Upper lobe of right lung (tissue), 1 donor: ENCODE results near the gene NUDT12. TPM values are rescaled to one million over a fixed set of nuclear protein-coding genes. Genes with fewer than 3 reads are reported as not detected.

ENCODE experiments used
- ATAC-seq: fragments of 200-7000 bp; cut with Tn5 transposase; one replicate; pipeline ENCODE4 v1.9.1; 2020; ENCODE audit warnings: mild to moderate bottlenecking, moderate library complexity
- DNase-seq: peaks from one replicate; pipeline ENCODE4 v3.0.0-alpha.2; 2020
- H3K27ac ChIP-seq: fragments of 200-600 bp; one replicate; pipeline ENCODE4 v1.8.0; 2022
- H3K27me3 ChIP-seq: fragments of 200-600 bp; one replicate; pipeline ENCODE4 v1.8.0; 2022; ENCODE audit warnings: mild to moderate bottlenecking
- H3K36me3 ChIP-seq: fragments of 200-600 bp; one replicate; pipeline ENCODE4 v1.8.0; 2022
- H3K4me1 ChIP-seq: fragments of 200-600 bp; one replicate; pipeline ENCODE4 v1.8.0; 2022
- H3K4me3 ChIP-seq: fragments of 200-600 bp; one replicate; pipeline ENCODE4 v1.8.0; 2022; ENCODE audit warnings: mild to moderate bottlenecking
- H3K9me3 ChIP-seq: fragments of 200-600 bp; one replicate; pipeline ENCODE4 v1.8.0; 2022
- intact Hi-C: fragments of 100-400 bp; cut with DNase I; formaldehyde crosslinking; loops from one replicate; pipeline ENCODE4 v1.11.0; 2022
- total RNA-seq: library from RNA; stranded (reverse); fragmentation: NEBNext Ultra II Directional; extraction: Animal tissue kit (Norgen Biotek cat#: 25700); gene quantifications from one replicate; pipeline ENCODE4 v1.2.1, GENCODE V29; 2021
- TF ChIP-seq, protein P1 (sequence below): fragments of 200-600 bp; IDR thresholded peaks from one replicate; pipeline ENCODE4 v1.8.0; 2022; ENCODE audit warnings: antibody characterized with exemption
- donor health status: DM: no; HTN: yes; CAD: no; lungs with severe emphysema.

NUDT12 gene
- total RNA-seq, 1 donor from 2014 or later: 10.5 TPM

DNA sequence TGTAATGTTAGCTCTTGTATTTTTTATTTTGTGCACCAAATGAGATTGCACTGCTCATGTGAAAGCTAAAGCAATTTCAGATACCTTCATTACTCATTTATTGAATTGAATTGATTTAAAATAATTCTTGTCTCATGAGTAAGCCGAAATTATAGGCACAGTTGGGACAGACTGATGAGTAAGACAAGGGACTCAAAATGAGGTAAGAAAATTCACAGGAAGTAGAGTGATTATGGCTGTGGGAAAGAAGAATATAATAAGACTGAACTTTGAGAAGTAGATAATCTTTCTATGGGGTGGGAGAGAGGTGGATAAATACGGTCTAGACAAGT, 51.1 kb downstream of the NUDT12 start:
- DNase-seq (no peak), ATAC-seq (no peak)
- H3K27me3 ChIP-seq: no peaks in the 10 kb centered on the region
- TF ChIP-seq, protein P1, sequence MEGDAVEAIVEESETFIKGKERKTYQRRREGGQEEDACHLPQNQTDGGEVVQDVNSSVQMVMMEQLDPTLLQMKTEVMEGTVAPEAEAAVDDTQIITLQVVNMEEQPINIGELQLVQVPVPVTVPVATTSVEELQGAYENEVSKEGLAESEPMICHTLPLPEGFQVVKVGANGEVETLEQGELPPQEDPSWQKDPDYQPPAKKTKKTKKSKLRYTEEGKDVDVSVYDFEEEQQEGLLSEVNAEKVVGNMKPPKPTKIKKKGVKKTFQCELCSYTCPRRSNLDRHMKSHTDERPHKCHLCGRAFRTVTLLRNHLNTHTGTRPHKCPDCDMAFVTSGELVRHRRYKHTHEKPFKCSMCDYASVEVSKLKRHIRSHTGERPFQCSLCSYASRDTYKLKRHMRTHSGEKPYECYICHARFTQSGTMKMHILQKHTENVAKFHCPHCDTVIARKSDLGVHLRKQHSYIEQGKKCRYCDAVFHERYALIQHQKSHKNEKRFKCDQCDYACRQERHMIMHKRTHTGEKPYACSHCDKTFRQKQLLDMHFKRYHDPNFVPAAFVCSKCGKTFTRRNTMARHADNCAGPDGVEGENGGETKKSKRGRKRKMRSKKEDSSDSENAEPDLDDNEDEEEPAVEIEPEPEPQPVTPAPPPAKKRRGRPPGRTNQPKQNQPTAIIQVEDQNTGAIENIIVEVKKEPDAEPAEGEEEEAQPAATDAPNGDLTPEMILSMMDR: no peak
- no peak overlapping the region for H3K27ac ChIP-seq
- H3K4me1 ChIP-seq: no peaks in the 10 kb centered on the region
- no peaks in the 10 kb centered on the region for H3K36me3 ChIP-seq
- no peaks in the 10 kb centered on the region for H3K9me3 ChIP-seq
- intact Hi-C loops: no loop called here
- H3K4me3 ChIP-seq: no peak overlapping the region

DNA sequence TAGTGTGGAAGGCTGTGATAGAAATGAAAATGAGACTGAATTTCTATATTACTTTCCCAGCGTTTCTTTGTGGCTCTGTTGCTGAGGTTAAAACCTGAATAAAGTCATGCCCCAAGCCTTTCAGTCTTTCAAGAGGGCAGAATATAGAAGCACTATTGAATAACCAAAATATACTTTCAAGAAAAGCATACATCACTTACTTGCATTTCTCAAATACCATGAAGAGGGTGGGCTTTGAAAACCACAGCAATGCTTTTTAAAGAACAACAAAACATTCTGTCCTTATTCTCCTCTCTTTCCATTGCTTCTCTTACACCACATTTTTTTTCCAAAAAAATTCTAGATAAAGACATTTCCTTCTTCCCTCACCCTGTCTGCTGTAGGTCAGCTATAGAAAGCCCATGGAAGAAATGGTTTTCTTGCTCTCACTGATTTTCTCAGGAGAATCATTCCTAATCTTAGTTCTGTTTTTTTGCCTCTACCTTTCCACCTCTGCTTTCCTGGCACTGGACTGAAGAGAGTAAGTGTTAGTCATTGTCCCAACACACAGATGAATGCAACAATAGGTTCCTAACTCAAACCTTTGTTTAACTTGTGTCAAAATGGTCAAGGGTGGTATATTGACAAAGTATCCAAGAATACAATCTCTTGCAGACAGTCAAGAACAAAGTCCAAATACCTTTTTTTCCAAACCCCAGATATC, 51.6 kb downstream of the NUDT12 start:
- H3K27me3 ChIP-seq: no peaks in the 10 kb centered on the region
- no peaks in the 10 kb centered on the region for H3K4me1 ChIP-seq
- no peak for DNase-seq
- H3K27ac ChIP-seq: no peak overlapping the region
- H3K9me3 ChIP-seq: no peaks in the 10 kb centered on the region
- intact Hi-C loops: no loop called here
- no peak for ATAC-seq
- TF ChIP-seq, protein P1: no peak
- H3K36me3 ChIP-seq: no peaks in the 10 kb centered on the region
- H3K4me3 ChIP-seq: no peak overlapping the region

DNA sequence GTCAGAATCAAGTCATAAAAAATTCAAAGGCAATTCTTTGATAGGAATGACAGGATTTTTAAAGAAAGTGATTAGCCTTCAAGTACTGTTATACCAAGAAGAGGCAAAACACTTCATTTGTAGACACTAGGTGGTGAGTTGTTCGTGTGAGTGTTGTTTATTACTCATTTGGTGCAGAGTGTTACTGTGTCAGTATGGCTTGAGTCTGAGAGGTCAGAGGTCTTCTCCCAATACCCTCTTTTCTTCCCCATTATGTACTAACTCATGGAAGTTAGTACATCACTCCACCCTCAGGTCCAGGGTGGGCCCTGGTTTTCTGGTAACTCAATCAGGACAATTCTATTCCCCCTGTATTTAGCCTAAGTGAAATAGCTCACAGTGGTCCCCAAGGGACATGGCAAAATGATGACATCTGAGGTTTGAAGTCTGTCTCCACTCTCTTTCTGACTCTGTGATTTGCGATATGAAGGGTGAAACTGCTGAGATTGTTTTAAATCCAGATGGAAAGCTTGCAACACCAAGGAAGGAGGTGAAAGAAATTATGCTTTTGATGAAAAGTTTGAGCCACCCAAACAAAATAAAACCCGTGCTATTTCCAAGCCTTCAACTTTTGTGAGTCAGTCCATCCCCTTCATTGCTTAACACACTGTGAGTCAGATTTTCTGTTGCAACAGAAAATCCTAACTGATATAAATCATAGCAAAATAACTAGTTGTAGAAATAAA, 56.8 kb downstream of the NUDT12 start:
- Histone ChIP-seq H3K36me3 (no peaks in the 10 kb centered on the region), H3K27ac (no peak overlapping the region), H3K27me3 (no peaks in the 10 kb centered on the region), H3K9me3 (no peaks in the 10 kb centered on the region), H3K4me3 (no peak overlapping the region), H3K4me1 (no peaks in the 10 kb centered on the region)
- no peak for DNase-seq
- intact Hi-C loops: no loop called here
- ATAC-seq: no peak
- TF ChIP-seq, protein P1: no peak

DNA sequence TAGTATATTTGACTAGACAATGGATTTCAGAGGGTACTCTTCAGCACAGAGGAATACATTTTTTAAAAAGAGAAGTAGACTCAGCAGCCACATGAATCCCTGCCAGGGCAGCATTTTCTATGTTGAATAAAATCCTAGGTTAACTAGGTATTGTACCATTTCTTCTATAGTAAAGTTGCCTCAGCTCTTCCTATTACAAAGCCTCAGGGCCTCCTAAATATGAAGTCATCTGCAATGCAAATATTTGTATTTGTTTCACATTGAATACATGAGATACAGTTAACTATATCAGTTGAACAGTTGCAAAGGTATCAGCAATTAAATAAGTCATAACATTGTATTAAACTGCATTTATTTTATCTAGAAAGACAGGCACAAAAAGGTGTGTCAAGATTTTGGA, 59.5 kb downstream of the NUDT12 start:
- DNase-seq: no peak
- TF ChIP-seq, protein P1: no peak
- Histone ChIP-seq H3K27me3 (no peaks in the 10 kb centered on the region), H3K36me3 (no peaks in the 10 kb centered on the region), H3K4me3 (no peak overlapping the region), H3K4me1 (no peaks in the 10 kb centered on the region), H3K9me3 (no peaks in the 10 kb centered on the region), H3K27ac (no peak overlapping the region)
- intact Hi-C loops: no loop called here
- no peak for ATAC-seq

DNA sequence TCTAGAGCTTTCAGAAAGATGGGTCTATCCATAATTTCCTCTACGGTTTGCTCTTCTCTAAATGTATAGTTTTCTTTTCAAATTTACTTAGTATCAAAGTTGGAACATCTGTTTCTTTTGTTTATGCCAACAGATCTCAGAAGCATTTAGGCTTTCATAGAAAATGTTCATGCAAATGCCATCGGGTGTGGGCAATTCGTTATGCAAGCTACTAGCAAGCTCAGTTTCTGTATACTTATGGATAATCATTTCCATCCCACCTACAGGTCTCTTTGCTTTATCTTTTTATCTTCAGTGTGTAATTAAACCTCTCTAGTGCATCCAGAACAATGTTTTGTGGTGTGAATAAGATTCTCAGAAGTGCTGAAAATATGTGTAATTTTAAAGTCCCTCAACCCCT, 59.9 kb downstream of the NUDT12 start:
- no peak for ATAC-seq
- H3K36me3 ChIP-seq: no peaks in the 10 kb centered on the region
- no peak overlapping the region for H3K4me3 ChIP-seq
- no peaks in the 10 kb centered on the region for H3K27me3 ChIP-seq
- intact Hi-C loops: no loop called here
- H3K9me3 ChIP-seq: no peaks in the 10 kb centered on the region
- TF ChIP-seq, protein P1: no peak
- no peaks in the 10 kb centered on the region for H3K4me1 ChIP-seq
- DNase-seq: no peak
- H3K27ac ChIP-seq: no peak overlapping the region
